Endothelial cell of umbilical vein (primary cell): Measurements from ENCODE around the gene EFTUD2. TPM values are rescaled to one million over a fixed set of nuclear protein-coding genes. Genes with fewer than 3 reads are reported as not detected.
"Not testable (repeated sequence)": the region's sequence is repeated elsewhere in the genome, so short reads cannot be mapped to it uniquely, and the experiment has no call there.

Source experiments
- BruUV-seq: library from RNA; stranded (reverse); fragments of 400-500 nt; replicated peaks from 2 replicates; lab custom pipeline; 2021; lab: Mats Ljungman, UMichigan
- CTCF ChIA-PET: fragments of 300-600, 350-600 bp; sonication (Branson Sonifier 250); formaldehyde crosslinking; loops from one replicate; lab custom pipeline; 2021; ENCODE audit warnings: antibody characterized with exemption, inconsistent platforms; lab: Charles Lee
- POLR2A ChIA-PET: fragments of 300-600, 350-600 bp; sonication (Branson Sonifier 250); formaldehyde crosslinking; loops from one replicate; lab custom pipeline; 2021; ENCODE audit warnings: antibody characterized with exemption, inconsistent platforms; lab: Charles Lee
- DNase-seq: peaks from one replicate; pipeline ENCODE4 v3.0.0-alpha.2; 2011; ENCODE audit warnings: low read depth, low spot score
- FAIRE-seq: peaks from 2 replicates; lab custom pipeline; 2011; peaks lifted over from hg19 to GRCh38; lab: Jason Lieb, UNC
- H2AFZ ChIP-seq: 2 replicates; pipeline ENCODE4 v1.6.0; 2012; ENCODE audit warnings: low read depth, low read length, control low read depth, inconsistent platforms
- H3K27ac ChIP-seq: 2 replicates; pipeline ENCODE4 v1.5.1; 2011; ENCODE audit warnings: low read depth, mild to moderate bottlenecking, control low read depth, low read length, moderate library complexity; ENCODE audit not compliant: insufficient read depth
- H3K27me3 ChIP-seq, 2 experiments: 2 replicates each; pipeline versions ENCODE4 v1.6.0 to v1.6.1; 2011; ENCODE audit warnings: low read length in 2 of 2, mixed read lengths in 1 of 2; ENCODE audit not compliant: control insufficient read depth in 2 of 2, insufficient read depth in 2 of 2
- H3K36me3 ChIP-seq, 2 experiments: 2 replicates in 1 of 2; 3 replicates in 1 of 2; pipeline ENCODE4 v1.5.1; 2011; ENCODE audit warnings: low read length in 2 of 2, mild to moderate bottlenecking in 1 of 2, moderate library complexity in 1 of 2; ENCODE audit not compliant: control insufficient read depth in 2 of 2, insufficient read depth in 2 of 2; ENCODE audit errors: extremely low read depth in 1 of 2
- H3K4me1 ChIP-seq: 3 replicates; pipeline ENCODE4 v1.5.1; 2011; ENCODE audit warnings: mild to moderate bottlenecking, low read length; ENCODE audit not compliant: control insufficient read depth, insufficient read depth; ENCODE audit errors: extremely low read depth
- H3K4me2 ChIP-seq: 2 replicates; pipeline ENCODE4 v1.6.1; 2011; ENCODE audit warnings: low read length, control low read depth, mixed read lengths; ENCODE audit not compliant: insufficient read depth
- H3K4me3 ChIP-seq, 3 experiments: fragments of 200-600 bp in 1 of 3; sonication (generic), shearing (Covaris generic) in 1 of 3; replicated peaks in 1 of 3; 2 replicates each; pipeline ENCODE4 v1.5.1; 2011 to 2016; ENCODE audit warnings: control low read depth in 3 of 3, low read length in 3 of 3, mild to moderate bottlenecking in 2 of 3, inconsistent platforms in 1 of 3, low read depth in 1 of 3, moderate library complexity in 1 of 3; ENCODE audit not compliant: insufficient read depth in 1 of 3
- H3K79me2 ChIP-seq: 2 replicates; pipeline ENCODE4 v1.6.0; 2012; ENCODE audit warnings: low read length, inconsistent platforms; ENCODE audit not compliant: control insufficient read depth, insufficient read depth
- H3K9ac ChIP-seq: replicated peaks from 2 replicates; pipeline ENCODE3; 2011; ENCODE audit warnings: low read length, control low read depth; ENCODE audit not compliant: insufficient read depth; ENCODE audit errors: extremely low read depth
- H3K9me1 ChIP-seq: replicated peaks from 3 replicates; pipeline ENCODE4 v1.6.0; 2011; ENCODE audit warnings: mild to moderate bottlenecking, low read length; ENCODE audit not compliant: control insufficient read depth, insufficient read depth; ENCODE audit errors: extremely low read depth
- H3K9me3 ChIP-seq: replicated peaks from 2 replicates; pipeline ENCODE4 v1.5.1; 2012; ENCODE audit warnings: low read length, inconsistent platforms; ENCODE audit not compliant: control insufficient read depth, insufficient read depth
- H4K20me1 ChIP-seq: replicated peaks from 2 replicates; pipeline ENCODE3; 2011; ENCODE audit warnings: mild to moderate bottlenecking, low read length; ENCODE audit not compliant: control insufficient read depth, insufficient read depth; ENCODE audit errors: extremely low read depth
- EZH2 ChIP-seq: IDR thresholded peaks from 2 replicates; pipeline ENCODE4 v1.6.1; 2012; ENCODE audit warnings: borderline replicate concordance, low read depth, mild to moderate bottlenecking, moderate library complexity, low read length, inconsistent platforms; ENCODE audit not compliant: severe bottlenecking
- FOS ChIP-seq: IDR thresholded peaks from 2 replicates; pipeline ENCODE4 v1.6.1; 2011; ENCODE audit warnings: mild to moderate bottlenecking, low read length, moderate library complexity, borderline replicate concordance; ENCODE audit not compliant: insufficient read depth
- GATA2 ChIP-seq: IDR thresholded peaks from 2 replicates; pipeline ENCODE4 v1.7.0; 2011; ENCODE audit warnings: low read depth, mild to moderate bottlenecking, moderate library complexity, mixed read lengths, low read length; ENCODE audit not compliant: insufficient read length, insufficient read depth
- JUN ChIP-seq: IDR thresholded peaks from 2 replicates; pipeline ENCODE4 v1.6.1; 2011; ENCODE audit warnings: borderline replicate concordance, low read depth; ENCODE audit not compliant: insufficient read length, insufficient read depth
- MAX ChIP-seq: IDR thresholded peaks from 2 replicates; pipeline ENCODE4 v1.6.1; 2011; ENCODE audit not compliant: insufficient read depth, insufficient read length
- MYC ChIP-seq: IDR thresholded peaks from one replicate; pipeline ENCODE4 v1.6.1; 2011; ENCODE audit warnings: mild to moderate bottlenecking, low read depth, low read length
- POLR2A ChIP-seq: IDR thresholded peaks from 2 replicates; pipeline ENCODE4 v1.6.1; 2012; ENCODE audit warnings: low read depth, mild to moderate bottlenecking, control low read depth, low read length
- POLR2AphosphoS5 ChIP-seq: IDR thresholded peaks from 2 replicates; pipeline ENCODE4 v1.6.1; 2012; ENCODE audit warnings: low read depth, mild to moderate bottlenecking, control low read depth, low read length, moderate library complexity; ENCODE audit not compliant: insufficient read depth
- dilution Hi-C: fragments of 300-500 bp; cut with MboI; formaldehyde crosslinking; loops from one replicate; pipeline ENCODE4 v1.15.0; 2019; ENCODE audit warnings: low sequenced_read_pairs; ENCODE audit not compliant: extremely low pct_ligation_motif_present
- intact Hi-C: fragments of 100-400 bp; cut with micrococcal nuclease; formaldehyde crosslinking; loops from one replicate; pipeline ENCODE4 v1.10.0; 2022
- polyA plus RNA-seq, 4 experiments: library from polyadenylated mRNA; depleted of rRNA in 3 of 4; stranded (reverse) in 3 of 4; unstranded in 1 of 4; fragments of >200 nt; gene quantifications; 2 replicates each; pipeline versions ENCODE4 v1.2.1 to v1.2.3, GENCODE V29; 2011 to 2012; ENCODE audit warnings: missing spikeins in 1 of 4
- total RNA-seq: library from RNA; stranded (reverse); gene quantifications from 2 replicates; pipeline ENCODE4 v1.2.3, GENCODE V29; 2021
- TF ChIP-seq, protein P1 (sequence below), 2 donors: IDR thresholded peaks; 1 replicate in 1 of 2; 2 replicates in 1 of 2; pipeline ENCODE4 v1.5.1; 2011; ENCODE audit warnings: low read length in 2 of 2, mild to moderate bottlenecking in 2 of 2, moderate library complexity in 2 of 2, control low read depth in 1 of 2, inconsistent platforms in 1 of 2, low read depth in 1 of 2; ENCODE audit not compliant: insufficient read depth in 1 of 2; ENCODE audit errors: extremely low read depth in 1 of 2

Gene EFTUD2
- total and polyA plus RNA-seq, 2 donors (not counting 3 experiments of a cell fraction or from before 2014, with no cell fraction given): 125 to 170 TPM

GRCh38 chr17:44826123-44826790 lies 73.0 kb downstream of the EFTUD2 start:
- Histone ChIP-seq H3K4me2 (no peak overlapping the region), H3K9me3 (no peaks in the 10 kb centered on the region), H3K27me3 (no peaks in the 10 kb centered on the region), H3K4me1 (peaks cover 10% of the 10 kb centered on the region), H3K9ac (no peak overlapping the region), H3K4me3 (no peak overlapping the region), H4K20me1 (no peaks in the 10 kb centered on the region), H2AFZ (no peak overlapping the region), H3K27ac (no peak overlapping the region), H3K9me1 (no peaks in the 10 kb centered on the region), H3K36me3 (no peaks in the 10 kb centered on the region), H3K79me2 (peaks cover 63% of the 10 kb centered on the region)
- ChIA-PET POLR2A (interaction anchor here (0.6 kb wide), 1 partner anchor 679 kb away, joined by 5 read pairs; no protein-coding TSS in a partner anchor), CTCF (interaction anchor here (0.7 to 2.7 kb wide), 3 partner anchors 32 to 52 kb away, joined by 3 to 13 read pairs (median 3); no protein-coding TSS in a partner anchor)
- no peak for TF ChIP-seq GATA2
- no peak for TF ChIP-seq EZH2
- no peak for TF ChIP-seq MAX
- TF ChIP-seq, protein P1, sequence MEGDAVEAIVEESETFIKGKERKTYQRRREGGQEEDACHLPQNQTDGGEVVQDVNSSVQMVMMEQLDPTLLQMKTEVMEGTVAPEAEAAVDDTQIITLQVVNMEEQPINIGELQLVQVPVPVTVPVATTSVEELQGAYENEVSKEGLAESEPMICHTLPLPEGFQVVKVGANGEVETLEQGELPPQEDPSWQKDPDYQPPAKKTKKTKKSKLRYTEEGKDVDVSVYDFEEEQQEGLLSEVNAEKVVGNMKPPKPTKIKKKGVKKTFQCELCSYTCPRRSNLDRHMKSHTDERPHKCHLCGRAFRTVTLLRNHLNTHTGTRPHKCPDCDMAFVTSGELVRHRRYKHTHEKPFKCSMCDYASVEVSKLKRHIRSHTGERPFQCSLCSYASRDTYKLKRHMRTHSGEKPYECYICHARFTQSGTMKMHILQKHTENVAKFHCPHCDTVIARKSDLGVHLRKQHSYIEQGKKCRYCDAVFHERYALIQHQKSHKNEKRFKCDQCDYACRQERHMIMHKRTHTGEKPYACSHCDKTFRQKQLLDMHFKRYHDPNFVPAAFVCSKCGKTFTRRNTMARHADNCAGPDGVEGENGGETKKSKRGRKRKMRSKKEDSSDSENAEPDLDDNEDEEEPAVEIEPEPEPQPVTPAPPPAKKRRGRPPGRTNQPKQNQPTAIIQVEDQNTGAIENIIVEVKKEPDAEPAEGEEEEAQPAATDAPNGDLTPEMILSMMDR (IDR thresholded peaks at IDR 0.05; ENCODE audit: extremely low read depth in 1 of 2, insufficient read depth in 1 of 2, low read depth in 1 of 2, low read length in 2 of 2): no peak
- no peak for TF ChIP-seq FOS
- TF ChIP-seq JUN: no peak
- TF ChIP-seq POLR2AphosphoS5: no peak
- no peak for TF ChIP-seq MYC
- TF ChIP-seq POLR2A: no peak
- BruUV-seq: no TSS peak
- no peak for FAIRE-seq
- dilution Hi-C loops: no loop called here
- DNase-seq: peak; percentile 42
- intact Hi-C loops: no loop called here

DNA sequence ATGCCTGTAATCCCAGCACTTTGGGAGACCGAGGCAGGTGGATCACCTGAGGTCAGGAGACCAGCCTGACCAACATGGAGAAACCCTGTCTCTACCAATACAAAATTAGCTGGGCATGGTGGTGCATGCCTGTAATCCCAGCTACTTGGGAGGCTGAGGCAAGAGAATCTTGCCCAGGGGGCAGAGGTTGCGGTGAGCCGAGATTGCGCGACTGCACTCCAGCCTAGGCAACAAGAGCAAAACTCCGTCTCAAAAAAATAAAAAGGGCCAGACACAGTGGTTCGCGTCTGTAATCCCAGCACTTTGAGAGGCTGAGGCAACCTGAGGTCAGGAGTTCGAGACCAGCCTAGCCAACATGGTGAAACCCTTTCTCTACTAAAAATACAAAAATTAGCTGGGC lies 74.0 kb downstream of the EFTUD2 start:
- BruUV-seq, FAIRE-seq, H3K9me1 ChIP-seq, H3K9ac ChIP-seq, H3K27me3 ChIP-seq, H4K20me1 ChIP-seq, POLR2A ChIA-PET, H3K9me3 ChIP-seq, H3K4me3 ChIP-seq, H2AFZ ChIP-seq, H3K27ac ChIP-seq, H3K4me2 ChIP-seq, H3K36me3 ChIP-seq, DNase-seq, intact Hi-C loops, dilution Hi-C loops: not testable (repeated sequence)
- peaks cover 68% of the 10 kb centered on the region for H3K79me2 ChIP-seq
- H3K4me1 ChIP-seq: peaks cover 18% of the 10 kb centered on the region
- CTCF ChIA-PET: interaction anchor here (0.9 to 2.7 kb wide), 2 partner anchors 46 to 53 kb away, joined by 3 to 13 read pairs; no protein-coding TSS in a partner anchor
